Lower leg skin (tissue), 4 donors: ENCODE data around the gene TAF4B. TPM values are rescaled to one million over a fixed set of nuclear protein-coding genes. Genes with fewer than 3 reads are reported as not detected.

Source experiments
- DNase-seq, 2 donors: peaks; one replicate each; pipeline ENCODE4 v3.0.0-alpha.2; 2019; ENCODE audit warnings: low spot score in 2 of 2
- H3K4me3 ChIP-seq: fragments of 200-600 bp; sonication (generic); 2 replicates; pipeline ENCODE4 v1.5.1; 2017; ENCODE audit warnings: mild to moderate bottlenecking, low read depth; ENCODE audit not compliant: poor library complexity, severe bottlenecking
- CTCF ChIP-seq, 3 donors: fragments of 450-650 bp; IDR thresholded peaks; one replicate each; pipeline ENCODE4 v1.5.1; 2016; ENCODE audit warnings: antibody characterized with exemption in 3 of 3, mild to moderate bottlenecking in 3 of 3, moderate library complexity in 2 of 3
- POLR2A ChIP-seq, 2 donors: fragments of 450-650 bp; IDR thresholded peaks; one replicate each; pipeline ENCODE4 v1.6.1; 2016 to 2017; ENCODE audit warnings: antibody characterized with exemption in 2 of 2, mild to moderate bottlenecking in 1 of 2, moderate library complexity in 1 of 2
- WGBS, 2 donors: methylation state at CpG; one replicate each; pipeline ENCODE4 v1.1.5; 2018; 5-methylcytosine and 5-hydroxymethylcytosine counted together
- intact Hi-C: fragments of 100-400 bp; cut with DNase I; formaldehyde crosslinking; loops from one replicate; pipeline ENCODE4 v1.15.0; 2023; ENCODE audit warnings: low total_unique reads
- total RNA-seq, 4 donors: library from RNA; depleted of rRNA; stranded (reverse); fragments of >200 nt; gene quantifications; one replicate each; pipeline ENCODE4 v1.1.0, GENCODE V29; 2016

The TAF4B gene
- total RNA-seq, 4 donors from 2014 or later, result 12.5 to 23.6 (median 17.1) TPM

GRCh38 chr18:26415631-26416030 is 189.4 kb downstream of the TAF4B start:
- no peak for DNase-seq
- intact Hi-C loops, result no loop called here
- 80% methylated on average over 7 of the region's 7 CpGs for WGBS, 2 donors
- TF ChIP-seq POLR2A (IDR thresholded peaks at IDR 0.05) (no peak), CTCF (IDR thresholded peaks at IDR 0.05) (no peak)
- no peak overlapping the region for H3K4me3 ChIP-seq

GRCh38 chr18:26416652-26417150 is 190.5 kb downstream of the TAF4B start:
- no peak for DNase-seq
- WGBS, 2 donors, result 75 to 84% methylated on average over 8 of the region's 8 CpGs
- TF ChIP-seq POLR2A (IDR thresholded peaks at IDR 0.05) (no peak), CTCF (IDR thresholded peaks at IDR 0.05) (no peak)
- H3K4me3 ChIP-seq, result no peak overlapping the region
- intact Hi-C loops, result no loop called here

GRCh38 chr18:26417190-26417589 is 190.9 kb downstream of the TAF4B start:
- TF ChIP-seq CTCF (IDR thresholded peaks at IDR 0.05) (no peak), POLR2A (IDR thresholded peaks at IDR 0.05) (no peak)
- DNase-seq, result no peak
- intact Hi-C loops, result no loop called here
- 92 to 95% methylated on average over 12 of the region's 12 CpGs for WGBS, 2 donors
- H3K4me3 ChIP-seq, result no peak overlapping the region

- WGBS, 2 donors, result 87 to 91% methylated on average over 4 of the region's 4 CpGs
- DNase-seq, result no peak
- H3K4me3 ChIP-seq, result no peak overlapping the region
- intact Hi-C loops, result no loop called here
- no peak for TF ChIP-seq CTCF (IDR thresholded peaks at IDR 0.05)
- no peak for TF ChIP-seq POLR2A (IDR thresholded peaks at IDR 0.05)
These were observed 192.0 kb downstream of the TAF4B start for GRCh38 chr18:26418225-26418624.

- TF ChIP-seq CTCF (IDR thresholded peaks at IDR 0.05) (no peak), POLR2A (IDR thresholded peaks at IDR 0.05) (no peak)
- H3K4me3 ChIP-seq, result no peak overlapping the region
- no peak for DNase-seq
- intact Hi-C loops, result no loop called here
- 70 to 71% methylated on average over 9 of the region's 9 CpGs for WGBS, 2 donors
These were observed 193.5 kb downstream of the TAF4B start for GRCh38 chr18:26419746-26420145.

GRCh38 chr18:26421503-26421902 is 195.3 kb downstream of the TAF4B start:
- intact Hi-C loops, result no loop called here
- no peak overlapping the region for H3K4me3 ChIP-seq

More at GRCh38 chr18:26421503-26421902, 195.3 kb downstream of the TAF4B start:
- WGBS, 2 donors, result 88 to 91% methylated on average over 6 of the region's 6 CpGs
- no peak for DNase-seq
- no peak for TF ChIP-seq CTCF (IDR thresholded peaks at IDR 0.05)
